ENCODE results near the gene ZNF746. TPM values are rescaled to one million over a fixed set of nuclear protein-coding genes. Genes with fewer than 3 reads are reported as not detected.

The ZNF746 gene
- total RNA-seq, 1 donor from 2014 or later, result 21.2 TPM

- Mint-ChIP-seq H3K4me1 (peaks cover 18% of the 10 kb centered on the region), H3K9me3 (no peaks in the 10 kb centered on the region), H3K27ac (ENCODE audit: unreplicated experiment) (no peak overlapping the region), H3K27me3 (ENCODE audit: low read depth) (peaks cover 11% of the 10 kb centered on the region), H3K4me3 (peak overlapping the region; percentile 78), H3K36me3 (ENCODE audit: low read depth) (peaks cover 3% of the 10 kb centered on the region)
- TF ChIP-seq CTCF (conservative IDR thresholded peaks at IDR 0.05), result no peak
- DNase-seq (ENCODE audit: low read depth, low spot score), result no peak
These were observed 39.8 kb downstream of the ZNF746 start for GRCh38 chr7:149457766-149458165.

GRCh38 chr7:149456506-149457421 is 40.8 kb downstream of the ZNF746 start:
- peak overlapping the region; percentile 57 for H3K4me3 Mint-ChIP-seq
- H3K4me1 Mint-ChIP-seq, result peaks cover 18% of the 10 kb centered on the region
- no peaks in the 10 kb centered on the region for H3K9me3 Mint-ChIP-seq
- H3K27me3 Mint-ChIP-seq (ENCODE audit: low read depth), result peaks cover 4% of the 10 kb centered on the region
- no peak overlapping the region for H3K27ac Mint-ChIP-seq (ENCODE audit: unreplicated experiment)
- no peak for TF ChIP-seq CTCF (conservative IDR thresholded peaks at IDR 0.05)
- DNase-seq (ENCODE audit: low read depth, low spot score), result no peak
- H3K36me3 Mint-ChIP-seq (ENCODE audit: low read depth), result peaks cover 3% of the 10 kb centered on the region

GRCh38 chr7:149455175-149455950 is 42.2 kb downstream of the ZNF746 start:
- Mint-ChIP-seq H3K27me3 (ENCODE audit: low read depth) (no peaks in the 10 kb centered on the region), H3K36me3 (ENCODE audit: low read depth) (peaks cover 7% of the 10 kb centered on the region), H3K9me3 (no peaks in the 10 kb centered on the region), H3K4me1 (peaks cover 12% of the 10 kb centered on the region), H3K27ac (ENCODE audit: unreplicated experiment) (no peak overlapping the region), H3K4me3 (no peak overlapping the region)
- TF ChIP-seq CTCF (conservative IDR thresholded peaks at IDR 0.05), result no peak
- no peak for DNase-seq (ENCODE audit: low read depth, low spot score)

GRCh38 chr7:149454750-149455149 is 42.9 kb downstream of the ZNF746 start:
- no peak for DNase-seq (ENCODE audit: low read depth, low spot score)
- H3K9me3 Mint-ChIP-seq, result no peaks in the 10 kb centered on the region
- TF ChIP-seq CTCF (conservative IDR thresholded peaks at IDR 0.05), result no peak
- H3K27ac Mint-ChIP-seq (ENCODE audit: unreplicated experiment), result no peak overlapping the region
- no peaks in the 10 kb centered on the region for H3K27me3 Mint-ChIP-seq (ENCODE audit: low read depth)
- H3K4me1 Mint-ChIP-seq, result peaks cover 12% of the 10 kb centered on the region
- H3K36me3 Mint-ChIP-seq (ENCODE audit: low read depth), result peaks cover 7% of the 10 kb centered on the region
- no peak overlapping the region for H3K4me3 Mint-ChIP-seq

- DNase-seq (ENCODE audit: low read depth, low spot score), result no peak
- H3K36me3 Mint-ChIP-seq (ENCODE audit: low read depth), result peaks cover 11% of the 10 kb centered on the region
- H3K9me3 Mint-ChIP-seq, result no peaks in the 10 kb centered on the region
- no peaks in the 10 kb centered on the region for H3K27me3 Mint-ChIP-seq (ENCODE audit: low read depth)
- TF ChIP-seq CTCF (conservative IDR thresholded peaks at IDR 0.05), result no peak
- H3K4me3 Mint-ChIP-seq, result no peak overlapping the region
- H3K27ac Mint-ChIP-seq (ENCODE audit: unreplicated experiment), result no peak overlapping the region
- H3K4me1 Mint-ChIP-seq, result peaks cover 10% of the 10 kb centered on the region
These were observed 43.6 kb downstream of the ZNF746 start for GRCh38 chr7:149454006-149454405.

Measured in neural crest cell (in vitro differentiated cells).